GM21576 (cell line): ENCODE data around the gene ABL1.
"Not testable (repeated sequence)": the region's sequence is repeated elsewhere in the genome, so short reads cannot be mapped to it uniquely, and the experiment has no call there.

ENCODE experiments used
- ATAC-seq: cut with Tn5 transposase; IDR thresholded peaks from one replicate; pipeline ENCODE4 v1.9.1; 2021; ENCODE audit warnings: mild to moderate bottlenecking, moderate library complexity; ENCODE audit not compliant: unreplicated experiment

ABL1 gene

DNA sequence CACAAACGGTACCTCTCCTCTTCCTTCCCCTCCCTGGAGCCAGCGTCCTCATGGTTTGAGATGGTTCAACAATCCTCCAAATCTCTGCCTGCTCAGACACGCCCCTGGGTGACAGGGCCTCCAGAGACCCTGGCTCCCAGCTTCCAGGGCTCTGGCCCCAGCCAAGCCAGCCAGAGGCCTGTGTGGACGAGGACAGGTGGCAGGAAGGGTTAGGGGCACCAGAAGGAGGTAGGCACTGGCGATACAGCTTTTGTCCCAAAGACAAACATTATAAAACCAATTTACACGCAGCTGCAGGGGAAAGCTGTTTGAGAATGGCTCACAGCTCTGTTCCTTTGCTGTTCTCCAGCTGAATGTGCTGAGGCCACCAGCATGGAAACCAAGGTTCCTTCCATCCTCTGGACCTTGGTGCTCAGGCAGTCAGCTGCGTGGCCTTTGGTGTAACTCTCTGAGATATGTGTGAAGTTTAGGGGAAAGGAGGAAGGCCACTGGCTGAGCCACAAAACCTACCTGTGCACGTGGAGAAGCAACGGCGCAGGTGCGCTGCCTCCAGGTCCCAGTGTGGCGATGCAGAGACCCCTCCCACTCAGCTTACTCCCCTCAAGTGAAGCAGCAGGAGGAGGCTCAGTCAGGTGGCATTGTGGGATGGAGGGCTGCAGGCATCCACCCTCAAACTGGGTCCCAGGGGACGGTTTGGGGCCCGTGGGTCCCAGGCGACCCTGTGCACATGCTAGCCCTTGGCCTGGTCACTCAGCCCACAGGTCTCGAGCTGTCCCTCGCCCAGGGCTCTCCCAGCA, 65.8 kb downstream of the ABL1 start:
- ATAC-seq: no peak

DNA sequence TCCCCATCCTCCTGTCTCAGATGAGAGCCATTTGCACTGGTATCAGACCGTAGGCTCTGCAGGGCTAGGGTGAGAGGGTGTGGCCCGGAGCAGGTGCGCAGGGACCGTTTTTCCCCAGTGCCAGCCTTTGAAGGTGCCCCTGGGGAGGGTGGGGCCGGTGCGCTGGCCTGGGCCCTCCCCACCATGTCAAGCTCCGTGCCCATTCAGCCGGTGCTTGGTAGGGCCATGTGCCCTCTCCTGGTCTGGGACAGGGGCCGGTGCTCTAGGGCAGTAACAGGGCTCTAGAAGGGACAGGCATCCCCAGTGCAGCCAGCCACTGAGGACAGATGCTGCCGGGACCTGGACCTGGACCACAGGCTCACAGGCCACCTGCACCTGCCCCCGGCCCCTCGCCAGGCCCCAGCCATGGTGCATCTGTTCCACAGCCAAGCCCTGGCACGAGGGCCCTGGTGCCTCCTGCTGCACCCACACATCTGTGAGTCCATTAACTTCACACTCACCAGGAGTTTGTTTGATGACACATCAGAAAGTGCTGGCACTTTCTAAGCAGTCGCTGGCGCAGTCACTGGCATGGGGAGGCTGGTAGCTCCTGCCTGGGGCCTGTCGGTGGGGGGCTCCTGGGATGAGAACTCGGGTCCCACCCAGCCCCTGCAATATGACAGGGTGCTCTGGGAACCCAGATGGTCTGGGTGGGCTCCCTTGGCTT, 66.6 kb downstream of the ABL1 start:
- no peak for ATAC-seq

DNA sequence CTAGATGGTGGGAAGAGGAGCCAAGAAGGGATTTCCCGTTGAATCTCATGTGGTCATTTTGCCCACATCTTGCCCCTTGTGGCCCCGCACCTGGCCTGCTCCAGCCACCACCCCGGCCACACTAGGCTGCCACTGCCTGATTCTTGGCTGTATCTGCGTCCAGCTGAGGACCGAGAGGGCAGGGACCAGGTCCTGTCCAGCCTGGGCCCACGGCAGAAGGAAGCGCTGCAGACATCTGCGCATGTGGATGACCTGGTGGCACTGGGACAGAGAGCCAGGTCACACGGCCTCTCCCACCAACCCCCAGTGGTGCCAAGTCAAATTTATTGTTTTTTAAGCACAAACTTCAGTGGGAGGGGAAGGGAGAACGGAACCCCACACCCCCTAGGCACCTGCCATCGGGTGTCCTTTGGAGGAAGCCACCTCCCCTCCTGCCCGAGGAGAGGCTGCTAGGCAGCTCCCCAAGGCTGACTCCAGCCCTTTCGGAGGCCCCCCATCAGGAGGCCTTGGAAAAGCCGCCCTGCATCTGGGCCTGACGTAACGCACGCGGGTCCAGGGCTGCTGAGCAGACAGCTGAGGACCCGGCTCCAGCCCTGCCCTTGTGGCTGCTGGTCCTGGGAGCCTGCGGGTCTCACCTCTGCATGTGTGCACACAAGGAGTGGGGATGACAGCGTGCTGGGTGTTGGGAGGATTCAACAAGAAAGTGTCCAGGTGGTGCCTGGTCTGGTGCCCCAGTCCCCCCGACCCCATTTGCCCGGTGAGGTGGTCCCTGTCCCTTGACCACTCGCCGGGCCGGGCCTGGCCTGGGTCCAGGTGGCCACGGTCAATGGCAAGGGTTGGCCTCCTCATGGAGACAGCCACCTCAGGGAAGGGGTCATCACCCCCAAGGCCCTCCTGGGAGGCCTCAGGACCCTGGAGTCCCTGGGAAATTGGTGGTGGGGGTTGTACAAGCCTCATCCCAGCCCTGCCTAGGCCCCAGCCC, 67.4 kb downstream of the ABL1 start:
- no peak for ATAC-seq

GRCh38 chr9:130903194-130904069, 68.4 kb downstream of the ABL1 start:
- ATAC-seq: no peak

GRCh38 chr9:130904070-130905044, 69.3 kb downstream of the ABL1 start:
- ATAC-seq: no peak

- no peak for ATAC-seq
Measured at GRCh38 chr9:130905125-130905901, 70.3 kb downstream of the ABL1 start.

- ATAC-seq: no peak
Measured at GRCh38 chr9:130905902-130906734, 71.1 kb downstream of the ABL1 start.

DNA sequence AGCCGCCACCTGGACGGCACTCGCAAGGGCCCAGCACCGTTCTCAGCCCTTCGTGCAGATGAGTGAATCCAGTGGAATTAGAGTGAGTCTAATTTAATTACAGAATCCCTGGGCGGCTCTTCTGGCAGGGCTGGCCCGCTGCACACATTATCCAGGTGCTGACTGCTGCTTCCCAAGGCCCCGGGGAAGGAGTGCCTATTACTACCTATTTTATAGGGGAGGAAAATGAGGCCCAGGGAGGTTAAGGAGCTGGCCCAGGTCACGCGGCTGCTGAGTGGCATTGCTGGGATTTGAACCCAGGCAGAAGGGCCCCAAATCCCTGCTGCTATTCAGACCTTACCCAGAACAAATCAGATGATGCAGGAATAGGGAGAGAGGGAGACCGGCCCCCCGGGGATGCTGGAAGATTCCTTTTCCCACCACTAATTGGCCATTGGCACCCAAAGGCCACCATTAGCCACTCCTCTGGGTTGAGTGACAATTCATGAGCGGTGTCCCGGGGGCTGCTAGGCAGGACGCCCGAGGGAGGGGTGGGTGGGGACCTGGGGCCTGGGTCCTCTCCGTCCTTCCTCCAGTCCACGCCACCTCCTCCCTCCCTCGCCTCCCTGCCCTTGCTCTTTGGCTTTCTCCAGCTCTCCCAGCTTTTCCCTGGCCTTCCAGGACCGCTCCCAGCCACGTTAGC, 71.8 kb downstream of the ABL1 start:
- no peak for ATAC-seq

- no peak for ATAC-seq
Measured at GRCh38 chr9:130908146-130908877, 73.3 kb downstream of the ABL1 start.

GRCh38 chr9:130908878-130909355, 73.9 kb downstream of the ABL1 start:
- ATAC-seq: no peak

GRCh38 chr9:130910041-130910440, 75.0 kb downstream of the ABL1 start:
- not testable (repeated sequence) for ATAC-seq

DNA sequence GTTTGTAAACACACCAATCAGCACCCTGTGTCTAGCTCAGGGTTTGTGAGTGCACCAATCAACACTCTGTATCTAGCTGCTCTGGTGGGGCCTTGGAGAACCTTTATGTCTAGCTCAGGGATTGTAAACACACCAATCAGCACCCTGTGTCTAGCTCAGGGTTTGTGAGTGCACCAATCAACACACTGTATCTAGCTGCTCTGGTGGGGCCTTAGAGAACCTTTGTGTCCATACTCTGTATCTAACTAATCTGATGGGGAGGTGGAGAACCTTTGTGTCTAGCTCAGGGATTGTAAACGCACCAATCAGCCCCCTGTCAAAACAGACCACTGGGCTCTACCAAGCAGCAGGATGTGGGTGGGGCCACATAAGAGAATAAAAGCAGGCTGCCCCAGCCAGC, 75.6 kb downstream of the ABL1 start:
- not testable (repeated sequence) for ATAC-seq

DNA sequence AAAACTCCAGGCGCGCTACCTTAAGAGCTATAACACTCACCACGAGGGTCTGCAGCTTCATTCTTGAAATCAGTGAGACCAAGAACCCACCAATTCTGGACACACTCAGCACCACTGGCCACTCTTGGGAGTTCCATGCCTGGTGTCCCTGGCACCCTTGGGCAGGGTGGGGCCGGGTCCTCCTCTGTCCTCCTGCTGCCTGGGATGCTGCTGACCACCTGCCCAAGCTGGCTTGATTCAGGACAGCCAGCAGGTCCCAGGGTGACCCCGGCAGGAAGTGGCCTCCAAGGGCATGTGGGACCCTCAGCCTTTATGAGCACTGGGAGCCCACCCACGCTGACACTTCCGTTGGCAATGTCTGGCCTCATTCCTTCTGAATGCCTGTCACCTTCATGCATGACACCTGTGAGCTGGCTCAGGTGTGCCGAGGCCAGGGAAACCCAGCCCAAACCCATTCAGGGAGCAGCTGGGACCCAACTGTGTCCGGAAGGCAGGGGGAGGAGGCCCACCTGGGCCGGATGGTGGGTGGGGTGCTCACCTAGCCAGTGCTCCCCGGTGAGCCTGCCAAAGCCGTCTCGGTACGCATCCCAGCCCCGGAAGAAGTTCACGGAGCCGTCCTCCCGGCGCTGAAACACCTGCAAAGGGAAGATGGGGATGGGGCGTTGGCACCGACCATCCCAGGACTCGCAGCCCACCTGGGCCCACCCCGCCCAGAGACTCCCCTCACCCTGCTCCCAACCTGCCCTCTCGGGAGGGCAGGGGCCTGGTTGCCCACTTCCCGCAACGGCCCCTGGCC, 76.4 kb downstream of the ABL1 start:
- ATAC-seq: no peak

GRCh38 chr9:130912932-130913598, 78.0 kb downstream of the ABL1 start:
- no peak for ATAC-seq
